Aorta (tissue), 5 donors: Measurements from ENCODE around the gene FCGR2B. TPM values are rescaled to one million over a fixed set of nuclear protein-coding genes. Genes with fewer than 3 reads are reported as not detected.
A peak's percentile ranks its signal among the peaks of the same experiment; 100 is the strongest.
"Not testable (repeated sequence)": the region's sequence is repeated elsewhere in the genome, so short reads cannot be mapped to it uniquely, and the experiment has no call there.

Experiments used
- ATAC-seq: fragments of 200-7000 bp; cut with Tn5 transposase; one replicate; pipeline ENCODE4 v1.9.1; 2022; ENCODE audit warnings: moderate library complexity; ENCODE audit not compliant: low FRiP score
- DNase-seq, 2 donors: peaks; one replicate each; pipeline ENCODE4 v3.0.0-alpha.2; 2020
- H3K27ac ChIP-seq, 2 donors: one replicate each; pipeline ENCODE4 v1.5.1; 2013; ENCODE audit warnings: low read length in 2 of 2, mild to moderate bottlenecking in 2 of 2, moderate library complexity in 2 of 2, control low read depth in 1 of 2, inconsistent platforms in 1 of 2, low read depth in 1 of 2
- H3K27me3 ChIP-seq, 2 donors: one replicate each; pipeline ENCODE4 v1.6.1; 2013; ENCODE audit warnings: control low read depth in 1 of 2, low read length in 1 of 2, mild to moderate bottlenecking in 1 of 2, moderate library complexity in 1 of 2; ENCODE audit not compliant: insufficient read depth in 2 of 2, control insufficient read depth in 1 of 2
- H3K36me3 ChIP-seq, 2 donors: one replicate each; pipeline ENCODE4 v1.6.1; 2013; ENCODE audit warnings: control low read depth in 1 of 2, low read length in 1 of 2, mild to moderate bottlenecking in 1 of 2; ENCODE audit not compliant: insufficient read depth in 2 of 2, control insufficient read depth in 1 of 2
- H3K4me1 ChIP-seq, 2 donors: one replicate each; pipeline ENCODE4 v1.6.1; 2013; ENCODE audit warnings: low read length in 2 of 2, control low read depth in 1 of 2, mild to moderate bottlenecking in 1 of 2, moderate library complexity in 1 of 2; ENCODE audit not compliant: insufficient read depth in 2 of 2, control insufficient read depth in 1 of 2
- H3K4me3 ChIP-seq, 2 donors: one replicate each; pipeline ENCODE4 v1.5.1; 2013; ENCODE audit warnings: low read length in 2 of 2, control low read depth in 1 of 2, mild to moderate bottlenecking in 1 of 2
- H3K9me3 ChIP-seq: one replicate; pipeline ENCODE4 v1.6.1; 2013; ENCODE audit warnings: mild to moderate bottlenecking, low read length; ENCODE audit not compliant: control insufficient read depth
- WGBS, 2 donors: extraction: QIAGEN DNeasy Blood & Tissue Kit; methylation state at CpG; one replicate each; pipeline ENCODE4 v1.1.7; 2013; 5-methylcytosine and 5-hydroxymethylcytosine counted together
- intact Hi-C, 2 donors: fragments of 100-400 bp; cut with DNase I; formaldehyde crosslinking; loops; one replicate each; pipeline versions ENCODE4 v1.14.2 to v1.15.0; 2022
- long read RNA-seq, 2 donors: library from polyadenylated mRNA; unstranded; transcript quantifications; one replicate each; pipeline ENCODE4 v2.0.0, GENCODE V29; 2020 to 2021
- polyA plus RNA-seq, 2 donors: library from polyadenylated mRNA; stranded (reverse); fragments of 200-250 nt; gene quantifications; one replicate each; pipeline ENCODE4 v1.2.3, GENCODE V29; 2013
- total RNA-seq, 2 donors: library from RNA; stranded (reverse); fragmentation: NEBNext Ultra II Directional; extraction: Animal tissue kit (Norgen Biotek cat#: 25700); gene quantifications; one replicate each; pipeline ENCODE4 v1.2.1, GENCODE V29; 2021
- donor health status: healthy with polysubstance abuse.
- donor health status: Bipolar disorder and iron deficiency.
- donor health status: DM: no; HTN: no; CAD: no.
- donor health status: DM: no; HTN: no; CAD: no.
- donor health status: DM: yes; HTN: yes; CAD: no.

Gene FCGR2B
- total RNA-seq: 10 to 100 TPM; 13.6 to 68.6 TPM
- 1 to 10 TPM; 3.2 to 8.5 TPM for polyA plus RNA-seq
- long read RNA-seq, donor 1, partial matches to known transcripts: 0 of 5 reads
- long read RNA-seq, donor 1, other reads (novel, unspliced or antisense): 2 of 5 reads
- long read RNA-seq, donor 2, partial matches to known transcripts: 0 of 1 reads
- long read RNA-seq, donor 2, other reads (novel, unspliced or antisense): 0 of 1 reads

GRCh38 chr1:161662684-161663339, at the start of gene FCGR2B:
FCGR2B (plus strand) TSS chr1:161663143; CDS start chr1:161663242, 99 bp downstream.
- H3K27me3 ChIP-seq, H3K36me3 ChIP-seq, DNase-seq, H3K27ac ChIP-seq, H3K9me3 ChIP-seq, intact Hi-C loops, H3K4me1 ChIP-seq, H3K4me3 ChIP-seq: not testable (repeated sequence)
- peak; percentile 29 for ATAC-seq
- WGBS, 2 donors: no CpG with 5 or more reads among the region's 4 CpGs

GRCh38 chr1:161616417-161616816, 46.5 kb upstream of the FCGR2B start:
- DNase-seq, ATAC-seq, H3K27me3 ChIP-seq, H3K27ac ChIP-seq, H3K36me3 ChIP-seq, H3K4me3 ChIP-seq, H3K4me1 ChIP-seq, H3K9me3 ChIP-seq: not testable (repeated sequence)
- WGBS, 2 donors: 91 to 92% methylated on average over 18 to 30 of the region's 30 CpGs
- intact Hi-C loops: loop anchor here in 1 of 2 donors (10.0 kb wide), 1 partner anchor 82 kb away; no protein-coding TSS in a partner anchor

- ATAC-seq, DNase-seq, H3K27ac ChIP-seq, H3K36me3 ChIP-seq, H3K27me3 ChIP-seq, H3K9me3 ChIP-seq, H3K4me3 ChIP-seq, H3K4me1 ChIP-seq: not testable (repeated sequence)
- 89 to 94% methylated on average over 2 to 4 of the region's 4 CpGs for WGBS, 2 donors
- intact Hi-C loops: loop anchor here in 1 of 2 donors (10.0 kb wide), 1 partner anchor 84 kb away; no protein-coding TSS in a partner anchor
Measured at GRCh38 chr1:161618517-161618916, 44.4 kb upstream of the FCGR2B start.

GRCh38 chr1:161620399-161620798, 42.5 kb upstream of the FCGR2B start:
- 92 to 94% methylated on average over 7 of the region's 7 CpGs for WGBS, 2 donors
- H3K27ac ChIP-seq, H3K36me3 ChIP-seq, H3K4me1 ChIP-seq, H3K4me3 ChIP-seq, DNase-seq, intact Hi-C loops, H3K27me3 ChIP-seq, ATAC-seq, H3K9me3 ChIP-seq: not testable (repeated sequence)

DNA sequence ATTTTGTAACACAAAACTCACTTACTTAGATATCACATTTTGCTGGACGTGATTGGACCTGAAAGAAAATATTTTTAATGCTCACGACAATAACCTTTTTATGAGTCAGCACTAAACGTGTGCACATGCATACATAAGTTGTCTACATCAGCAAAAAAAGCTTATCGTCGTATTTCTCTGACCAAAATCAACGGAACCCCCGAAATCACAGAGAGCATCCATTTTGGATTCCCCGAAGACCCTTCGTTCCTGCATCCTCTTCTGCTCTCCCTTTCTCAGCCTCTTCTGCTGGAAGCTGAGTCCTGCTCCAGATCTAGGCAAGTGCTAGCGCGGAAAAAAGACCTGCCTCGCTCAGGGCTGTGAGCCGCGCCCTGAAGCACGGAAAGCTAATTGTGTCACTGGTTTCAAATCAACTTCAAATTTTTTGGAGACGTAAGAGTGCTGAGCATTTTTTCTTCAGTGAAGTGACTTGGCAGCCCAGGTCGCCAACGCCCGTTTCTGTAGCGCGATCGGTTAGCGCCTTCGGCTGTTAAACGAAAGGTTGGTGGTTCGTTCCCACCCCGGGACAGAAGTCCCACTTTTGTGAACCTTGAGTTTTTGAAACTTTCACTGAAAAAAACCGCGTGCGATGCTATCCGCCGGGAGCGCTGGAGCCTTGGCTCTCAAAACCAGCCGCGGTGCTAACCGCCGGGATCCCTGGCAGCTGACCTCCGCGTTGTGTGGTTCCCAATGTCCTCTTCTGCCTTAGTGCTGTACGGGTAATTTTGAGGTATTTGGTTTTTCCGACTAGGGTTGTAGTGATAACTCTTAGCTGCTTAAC, 41.6 kb upstream of the FCGR2B start:
- H3K36me3 ChIP-seq, H3K9me3 ChIP-seq, intact Hi-C loops, H3K4me1 ChIP-seq, H3K27me3 ChIP-seq: not testable (repeated sequence)
- Histone ChIP-seq H3K27ac (peak overlapping the region in 1 of 2 donors; percentile 67), H3K4me3 (peak overlapping the region; percentile 75 to 79)
- 2% methylated on average over 41 of the region's 41 CpGs for WGBS, 2 donors
- peak; percentile 68 to 84 for DNase-seq
- ATAC-seq: peak; percentile 81

- 69 to 79% methylated on average over 8 of the region's 8 CpGs for WGBS, 2 donors
- H3K9me3 ChIP-seq, H3K27me3 ChIP-seq, H3K27ac ChIP-seq, ATAC-seq, H3K4me3 ChIP-seq, H3K4me1 ChIP-seq, DNase-seq, H3K36me3 ChIP-seq, intact Hi-C loops: not testable (repeated sequence)
Measured at GRCh38 chr1:161622054-161622453, 40.9 kb upstream of the FCGR2B start.

DNA sequence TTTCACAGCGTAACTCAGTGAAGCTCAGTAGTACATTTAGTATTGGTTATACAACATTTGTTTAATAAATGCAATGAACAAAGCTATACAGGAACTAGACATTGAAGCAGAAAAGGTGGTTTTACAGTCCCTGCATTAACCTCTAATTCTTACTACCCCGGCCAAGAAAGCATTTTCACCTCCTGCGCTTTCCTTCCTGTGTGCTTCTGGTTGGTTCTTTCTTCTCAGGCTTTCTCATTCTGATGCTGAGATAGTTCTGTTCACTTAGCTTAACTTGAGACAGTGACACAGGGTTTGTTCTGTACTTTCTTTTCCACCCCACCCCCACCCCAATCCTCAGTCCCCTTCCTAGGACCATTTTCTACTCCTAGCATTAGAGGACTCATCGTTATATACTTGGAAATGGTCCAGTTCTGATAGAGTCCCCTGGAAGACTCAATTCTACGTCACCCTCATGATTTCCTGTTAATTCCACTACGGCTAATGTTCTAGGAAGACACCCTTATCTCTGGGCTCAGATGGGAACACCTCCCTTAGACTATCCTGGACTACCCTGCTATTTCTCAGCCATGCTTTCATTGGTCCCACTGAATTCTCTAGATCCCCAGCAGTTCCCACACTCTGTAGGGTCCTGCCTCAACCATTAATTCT, 39.4 kb upstream of the FCGR2B start:
- H3K36me3 ChIP-seq, H3K9me3 ChIP-seq, DNase-seq, H3K4me3 ChIP-seq, H3K27ac ChIP-seq, H3K27me3 ChIP-seq, intact Hi-C loops, H3K4me1 ChIP-seq, ATAC-seq: not testable (repeated sequence)
- WGBS, 2 donors: 62 to 69% methylated on average over 5 of the region's 6 CpGs

- ATAC-seq, H3K27me3 ChIP-seq, H3K27ac ChIP-seq, H3K4me1 ChIP-seq, intact Hi-C loops, H3K36me3 ChIP-seq, H3K9me3 ChIP-seq, H3K4me3 ChIP-seq, DNase-seq: not testable (repeated sequence)
- WGBS, 2 donors: 87 to 100% methylated on average over 1 of the region's 1 CpG
Measured at GRCh38 chr1:161624605-161625004, 38.3 kb upstream of the FCGR2B start.
